Naive thymus-derived CD8-positive, alpha-beta T cell (primary cell): ENCODE data around the gene PPIL4. TPM values are rescaled to one million over a fixed set of nuclear protein-coding genes. Genes with fewer than 3 reads are reported as not detected.
"Not testable (repeated sequence)": the region's sequence is repeated elsewhere in the genome, so short reads cannot be mapped to it uniquely, and the experiment has no call there.

Experiments
- ATAC-seq, 2 donors: fragments of 150-1000 bp; cut with Tn5 transposase in 1 of 2; sonication (Bioruptor Pico), chemical (Tn5 transposase) in 1 of 2; 1 replicate in 1 of 2; 2 replicates in 1 of 2; pipeline ENCODE4 v1.10.0; 2021; ENCODE audit warnings: mild to moderate bottlenecking in 2 of 2, moderate library complexity in 2 of 2
- POLR2A ChIA-PET: fragments of 350-600 bp; sonication (Branson Sonifier 250); formaldehyde crosslinking; loops from one replicate; lab custom pipeline; 2021; ENCODE audit warnings: antibody characterized with exemption; lab: Charles Lee
- DNase-seq, 10 donors: peaks; one replicate each; pipeline versions ENCODE4 v3.0.0 to v3.0.0-alpha.2; 2020 to 2022
- H3K27ac Mint-ChIP-seq, 10 donors: one replicate each; pipeline ENCODE4 v1.8.0; 2020 to 2022; ENCODE audit warnings: mild to moderate bottlenecking in 10 of 10, mixed read lengths in 10 of 10, moderate library complexity in 4 of 10, inconsistent platforms in 1 of 10
- H3K27me3 Mint-ChIP-seq, 5 donors: one replicate each; pipeline ENCODE4 v1.8.0; 2021 to 2022; ENCODE audit warnings: mixed read lengths in 5 of 5
- H3K36me3 Mint-ChIP-seq, 3 donors: one replicate each; pipeline ENCODE4 v1.8.0; 2020 to 2022; ENCODE audit warnings: mixed read lengths in 3 of 3, mild to moderate bottlenecking in 2 of 3, inconsistent platforms in 1 of 3
- H3K4me1 Mint-ChIP-seq, 4 donors: one replicate each; pipeline ENCODE4 v1.8.0; 2021 to 2022; ENCODE audit warnings: mixed read lengths in 4 of 4
- H3K4me3 Mint-ChIP-seq, 10 donors: one replicate each; pipeline ENCODE4 v1.8.0; 2020 to 2022; ENCODE audit warnings: mild to moderate bottlenecking in 10 of 10, mixed read lengths in 10 of 10, moderate library complexity in 6 of 10, inconsistent platforms in 1 of 10
- H3K9me3 Mint-ChIP-seq, 9 donors: one replicate each; pipeline ENCODE4 v1.8.0; 2020 to 2022; ENCODE audit warnings: mixed read lengths in 9 of 9, mild to moderate bottlenecking in 3 of 9, inconsistent platforms in 1 of 9, moderate library complexity in 1 of 9
- polyA plus RNA-seq, 3 donors: library from polyadenylated mRNA; unstranded; fragments of 300-500 nt; fragmentation: Illumina TruSeq; gene quantifications; one replicate each; pipeline ENCODE4 v1.2.3, GENCODE V29; 2021
- total RNA-seq, 8 experiments: library from RNA in 2 of 8; stranded (reverse) in 2 of 8; gene quantifications; one replicate each; pipeline ENCODE4 v1.2.3 and lab custom pipeline; 2021 to 2026

PPIL4 gene
- total and polyA plus RNA-seq, 5 experiments from 2014 or later = 7.1 to 39.5 (median 11.8) TPM

DNA sequence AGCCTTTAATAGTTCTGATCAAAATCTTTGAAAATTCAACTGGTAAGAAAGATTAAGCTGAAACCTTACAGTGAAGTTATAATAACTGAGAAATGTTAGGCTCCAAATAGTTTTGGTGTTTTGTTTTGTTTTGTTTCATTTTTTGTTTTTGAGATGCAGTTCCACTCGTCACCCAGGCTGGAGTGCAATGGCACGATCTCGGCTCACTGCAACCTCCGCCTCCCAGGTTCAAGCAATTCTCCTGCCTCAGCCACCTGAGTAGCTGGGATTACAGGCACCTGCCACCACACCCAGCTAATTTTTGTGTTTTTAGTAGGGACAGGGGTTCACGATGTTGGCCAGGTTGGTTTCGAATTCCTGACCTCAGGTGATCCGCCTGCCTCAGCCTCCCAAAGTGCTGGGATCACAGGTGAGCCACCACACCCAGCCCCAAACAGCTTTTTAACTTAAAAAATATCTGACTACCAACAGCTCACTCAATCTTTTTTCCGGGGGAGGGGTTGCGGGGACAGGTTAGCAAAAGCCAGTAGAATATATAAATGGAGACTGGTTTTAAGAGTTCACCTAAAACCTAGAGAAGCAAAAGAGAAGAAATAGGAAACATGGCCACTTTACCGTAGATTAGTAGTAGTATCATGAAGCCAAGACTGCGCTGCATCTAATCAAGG lies 50.4 kb downstream of the PPIL4 start:
- Mint-ChIP-seq H3K27ac (peak overlapping the region; percentile 83 to 99 (median 94)), H3K4me3 (peak overlapping the region; percentile 19 to 82 (median 68)), H3K4me1 (peaks cover 16 to 76% (median 48%) of the 10 kb centered on the region in 4 donors)
- not testable (repeated sequence) for H3K9me3 Mint-ChIP-seq, H3K36me3 Mint-ChIP-seq, H3K27me3 Mint-ChIP-seq
- peak; percentile 31 to 32 for ATAC-seq
- POLR2A ChIA-PET = interaction anchor here (0.7 to 5.5 kb wide), 8 partner anchors 8 to 368 kb away, joined by 3 to 40 read pairs (median 8); partner anchors contain the start of genes LATS1 and PPIL4
- peak in 1 of 10 donors; percentile 25 for DNase-seq

DNA sequence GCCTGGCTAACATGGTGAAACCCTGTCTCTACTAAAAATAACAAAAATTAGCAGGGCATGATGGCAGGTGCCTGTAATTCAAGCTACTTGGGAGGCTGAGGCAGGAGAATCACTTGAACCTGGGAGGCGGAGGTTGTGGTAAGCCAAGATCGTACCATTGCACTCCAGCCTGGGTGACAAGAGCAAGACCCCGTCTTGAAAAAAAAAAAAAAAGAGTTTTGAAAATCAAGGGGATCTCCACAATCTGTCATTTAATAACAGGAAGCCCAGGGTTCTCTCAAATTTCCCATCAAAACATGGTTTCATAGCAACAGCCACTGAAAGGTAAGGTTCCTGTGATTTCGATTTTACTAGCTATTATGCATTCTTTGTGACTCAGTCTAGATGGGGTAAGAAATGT lies 51.0 kb downstream of the PPIL4 start:
- H3K36me3 Mint-ChIP-seq, H3K9me3 Mint-ChIP-seq, H3K27me3 Mint-ChIP-seq: not testable (repeated sequence)
- DNase-seq = peak in 9 of 10 donors; percentile 28 to 87 (median 62)
- POLR2A ChIA-PET = interaction anchor here (0.7 to 5.5 kb wide), 9 partner anchors 9 to 369 kb away, joined by 3 to 40 read pairs (median 8); partner anchors contain the start of genes LATS1 and PPIL4
- Mint-ChIP-seq H3K4me1 (peaks cover 16 to 77% (median 48%) of the 10 kb centered on the region in 4 donors), H3K27ac (peak overlapping the region; percentile 83 to 99 (median 94)), H3K4me3 (peak overlapping the region; percentile 25 to 82 (median 68))
- ATAC-seq = peak; percentile 89 to 96

DNA sequence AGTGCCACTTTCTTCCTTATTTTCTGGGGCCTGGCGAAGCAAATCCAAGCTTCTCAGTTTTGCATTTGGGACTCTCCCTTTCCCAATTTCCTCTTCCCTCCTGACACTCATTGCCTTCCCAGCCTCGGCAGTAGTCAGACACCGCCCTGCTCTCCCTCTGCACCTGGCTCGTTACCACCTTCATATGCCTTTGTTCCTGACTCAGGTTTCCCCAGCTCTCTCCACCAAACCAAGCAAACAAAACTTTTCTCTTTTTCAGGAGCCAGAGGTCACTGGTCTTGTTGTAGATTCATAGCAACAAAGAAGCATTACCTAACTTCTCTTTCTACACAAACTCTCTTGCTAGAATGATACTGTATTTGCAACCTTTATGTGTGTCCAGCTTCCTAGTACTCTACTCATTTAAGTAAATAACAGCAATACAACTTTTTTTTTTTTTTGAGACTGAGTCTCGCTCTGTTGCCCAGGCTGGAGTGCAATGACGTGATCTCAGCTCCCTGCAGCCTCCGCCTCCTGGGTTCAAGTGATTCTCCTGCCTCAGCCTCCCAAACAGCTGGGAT lies 52.0 kb downstream of the PPIL4 start:
- H3K9me3 Mint-ChIP-seq = no peaks in the 10 kb centered on the region
- ATAC-seq = no peak
- DNase-seq = no peak
- peaks cover 0 to 5% (median 0%) of the 10 kb centered on the region in 3 donors for H3K36me3 Mint-ChIP-seq
- H3K4me3 Mint-ChIP-seq = peak overlapping the region in 3 of 10 donors; percentile 8 to 68 (median 21)
- H3K27ac Mint-ChIP-seq = peak overlapping the region; percentile 69 to 99 (median 94)
- no peaks in the 10 kb centered on the region for H3K27me3 Mint-ChIP-seq
- POLR2A ChIA-PET = interaction anchor here (0.8 to 5.5 kb wide), 4 partner anchors 10 to 22 kb away, joined by 3 to 40 read pairs (median 28); no protein-coding TSS in a partner anchor
- peaks cover 16 to 78% (median 47%) of the 10 kb centered on the region in 4 donors for H3K4me1 Mint-ChIP-seq

DNA sequence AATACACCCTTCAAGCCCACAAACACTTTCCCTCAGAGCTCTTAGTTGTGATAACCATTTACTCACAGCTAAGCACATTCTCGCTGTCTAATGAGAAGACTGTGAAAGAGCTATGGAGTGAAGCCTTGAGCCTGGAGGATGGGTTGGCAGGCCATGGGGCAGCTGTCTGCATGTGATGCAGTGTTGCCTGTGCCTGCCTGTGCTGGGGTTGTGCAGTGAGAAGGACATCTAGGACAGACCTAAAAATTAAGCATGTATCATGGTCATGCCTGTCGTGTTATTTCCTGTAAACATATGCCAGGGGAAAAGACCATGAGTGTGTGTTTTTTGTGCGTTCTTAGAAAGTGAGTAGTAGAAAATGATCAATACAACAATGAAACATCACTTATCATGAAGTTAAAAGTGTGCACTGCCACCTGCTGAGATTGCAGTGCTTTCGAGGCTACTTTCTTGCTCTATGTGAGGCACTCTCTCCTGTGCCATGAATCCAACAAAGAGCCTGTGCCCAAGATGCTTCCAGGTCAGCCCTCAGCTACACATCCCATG lies 53.0 kb downstream of the PPIL4 start:
- Mint-ChIP-seq H3K4me1 (peaks cover 14 to 77% (median 45%) of the 10 kb centered on the region in 4 donors), H3K4me3 (peak overlapping the region in 2 of 10 donors; percentile 24 to 26), H3K9me3 (no peaks in the 10 kb centered on the region), H3K27ac (peak overlapping the region; percentile 57 to 99 (median 94)), H3K36me3 (peaks cover 0 to 4% (median 0%) of the 10 kb centered on the region in 3 donors), H3K27me3 (no peaks in the 10 kb centered on the region)
- POLR2A ChIA-PET = interaction anchor here (0.7 to 5.5 kb wide), 4 partner anchors 11 to 25 kb away, joined by 3 to 40 read pairs (median 28); no protein-coding TSS in a partner anchor
- DNase-seq = no peak
- no peak for ATAC-seq

DNA sequence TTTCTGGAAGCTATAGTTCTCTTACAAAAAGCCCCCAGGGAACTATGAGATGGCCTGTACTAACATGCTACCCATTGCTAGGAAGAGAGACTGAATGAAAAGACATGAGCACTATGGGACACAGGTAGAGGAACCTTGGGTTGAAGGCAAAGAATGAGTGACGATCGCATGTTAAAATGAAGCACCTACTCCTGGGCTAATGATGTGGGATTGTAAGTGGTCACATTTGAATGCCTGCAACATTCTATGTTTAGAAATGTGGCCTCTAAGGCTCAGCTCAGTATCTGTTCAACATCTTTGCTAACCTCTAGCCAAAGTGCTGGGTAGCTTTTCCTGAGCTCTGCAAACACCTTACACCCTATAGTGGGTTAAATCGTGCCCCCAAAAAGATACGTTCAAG lies 55.9 kb downstream of the PPIL4 start:
- no peaks in the 10 kb centered on the region for H3K36me3 Mint-ChIP-seq
- ATAC-seq = no peak
- POLR2A ChIA-PET = interaction anchor here (0.9 to 1.1 kb wide), 2 partner anchors 18 to 76 kb away, joined by 3 read pairs; partner anchors contain the start of gene GINM1
- peak overlapping the region in 6 of 10 donors; percentile 15 to 95 (median 38) for H3K27ac Mint-ChIP-seq
- no peak overlapping the region for H3K4me3 Mint-ChIP-seq
- no peaks in the 10 kb centered on the region for H3K27me3 Mint-ChIP-seq
- H3K4me1 Mint-ChIP-seq = peaks cover 17 to 72% (median 32%) of the 10 kb centered on the region in 4 donors
- H3K9me3 Mint-ChIP-seq = no peaks in the 10 kb centered on the region
- no peak for DNase-seq

DNA sequence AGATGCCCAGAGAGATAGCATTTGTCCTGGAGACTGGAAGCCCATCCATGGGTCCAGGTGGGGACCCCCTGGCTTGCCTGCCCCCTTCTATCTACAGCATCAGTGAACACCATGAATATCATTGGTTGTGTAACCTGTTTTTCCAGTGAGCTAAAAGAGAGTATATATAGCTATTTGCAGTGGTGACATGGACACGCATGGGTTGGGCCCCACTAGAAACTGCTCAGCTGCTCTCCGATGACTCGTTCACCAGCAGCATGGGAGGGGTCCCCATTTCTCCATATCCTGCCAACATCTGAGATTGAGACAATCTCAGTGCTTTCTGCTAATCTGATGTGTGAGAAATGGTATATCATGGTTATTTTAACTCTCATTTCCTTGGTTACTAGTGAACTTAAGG lies 57.0 kb downstream of the PPIL4 start:
- Mint-ChIP-seq H3K27ac (peak overlapping the region in 8 of 10 donors; percentile 14 to 95 (median 78)), H3K27me3 (no peaks in the 10 kb centered on the region), H3K36me3 (no peaks in the 10 kb centered on the region), H3K4me3 (peak overlapping the region in 1 of 10 donors; percentile 49), H3K4me1 (peaks cover 20 to 66% (median 30%) of the 10 kb centered on the region in 4 donors), H3K9me3 (no peaks in the 10 kb centered on the region)
- ATAC-seq = no peak
- DNase-seq = no peak
- POLR2A ChIA-PET = no interaction called here

DNA sequence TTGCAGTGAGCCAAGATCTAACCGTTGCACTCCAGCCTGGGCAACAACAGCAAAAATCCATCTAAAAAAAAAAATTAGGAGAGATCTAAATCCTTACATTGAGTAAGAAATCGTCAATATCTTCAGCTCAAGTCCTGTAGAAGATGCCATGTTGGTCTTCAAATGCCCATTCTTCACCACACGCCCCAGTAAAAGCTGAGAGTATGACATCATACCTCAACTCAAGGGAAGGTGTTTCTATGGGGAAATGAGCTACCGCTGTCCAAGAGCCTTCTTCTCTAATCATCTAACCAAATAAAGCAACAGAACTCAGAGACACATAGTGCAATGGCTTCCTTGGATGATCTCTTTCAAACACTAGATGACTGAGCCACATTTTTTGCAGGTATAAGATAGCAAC lies 58.5 kb downstream of the PPIL4 start:
- peak overlapping the region in 9 of 10 donors; percentile 18 to 95 (median 82) for H3K27ac Mint-ChIP-seq
- no peak for ATAC-seq
- DNase-seq = no peak
- POLR2A ChIA-PET = interaction anchor here (0.9 to 3.2 kb wide), 2 partner anchors 58 to 431 kb away, joined by 3 to 16 read pairs; partner anchors contain the start of gene PPIL4
- H3K4me1 Mint-ChIP-seq = peaks cover 17 to 62% (median 32%) of the 10 kb centered on the region in 4 donors
- no peaks in the 10 kb centered on the region for H3K36me3 Mint-ChIP-seq
- no peaks in the 10 kb centered on the region for H3K9me3 Mint-ChIP-seq
- H3K27me3 Mint-ChIP-seq = no peaks in the 10 kb centered on the region
- H3K4me3 Mint-ChIP-seq = no peak overlapping the region

DNA sequence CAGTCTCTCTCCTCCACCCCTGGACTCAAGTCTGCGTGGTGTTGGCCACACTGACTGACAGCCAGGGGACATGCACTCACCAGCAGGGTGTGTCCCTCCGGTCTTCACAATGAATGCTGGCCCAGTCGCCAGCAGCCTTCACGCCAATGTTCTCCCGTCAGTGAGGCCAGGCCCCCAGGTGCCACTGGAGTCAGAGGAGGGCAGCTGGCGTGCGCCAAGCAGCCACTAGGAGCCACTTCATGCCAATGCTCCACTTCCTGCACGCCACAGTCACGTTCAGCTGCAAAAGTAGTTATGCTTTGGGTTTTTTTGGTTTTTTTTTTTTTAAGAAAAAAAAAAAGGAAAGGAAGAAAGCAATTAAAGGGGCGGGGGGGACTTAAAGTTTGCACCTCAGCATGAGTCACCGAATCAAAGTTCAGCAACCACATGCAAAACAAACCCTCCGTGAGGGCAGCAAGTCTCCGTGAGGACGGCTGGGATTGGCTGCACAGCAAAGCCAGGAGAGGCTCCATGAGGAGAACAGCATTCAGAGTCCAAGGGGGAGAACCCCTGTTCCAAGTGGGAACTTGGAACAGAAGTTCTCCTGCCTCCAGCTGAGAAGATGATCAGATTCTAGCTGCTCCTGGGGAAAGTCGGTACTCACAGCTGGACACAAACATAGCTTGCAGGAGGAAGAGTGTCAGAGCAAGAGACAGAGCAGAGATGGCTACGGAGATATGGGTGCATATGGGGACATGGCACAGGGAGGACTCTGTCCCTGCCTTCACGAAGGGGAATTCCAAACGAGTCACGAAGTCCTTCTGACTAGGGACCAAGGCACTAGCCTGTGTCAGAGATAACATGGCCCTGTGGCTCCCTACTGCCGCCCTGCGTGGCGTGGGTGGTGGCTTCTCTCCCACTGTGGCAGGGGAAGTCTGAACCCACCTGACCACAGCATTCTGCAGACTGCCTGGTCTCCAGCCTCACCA lies 60.8 kb downstream of the PPIL4 start, which contains the start of gene ZC3H12D:
Gene ZC3H12D, minus strand, starts transcription at position 282 of the 968 bp plus-strand sequence. CDS start 10,471 bp downstream, outside the sequence.
- Mint-ChIP-seq H3K4me3 (peak within 1 kb of the TSS; percentile 84 to 99 (median 94)), H3K27me3 (no peaks in the 10 kb centered on the region), H3K9me3 (no peaks in the 10 kb centered on the region), H3K36me3 (peaks cover 0 to 5% (median 0%) of the 10 kb centered on the region in 3 donors), H3K4me1 (peaks cover 28 to 75% (median 53%) of the 10 kb centered on the region in 4 donors), H3K27ac (peak within 1 kb of the TSS; percentile 95 to 99 (median 98))
- ATAC-seq = peak; percentile 76 to 85
- POLR2A ChIA-PET = interaction anchor here (0.6 to 3.2 kb wide), 12 partner anchors 11 to 108 kb away, joined by 3 to 22 read pairs (median 3); partner anchors contain the start of gene PPIL4
- DNase-seq = peak; percentile 59 to 95 (median 80)

DNA sequence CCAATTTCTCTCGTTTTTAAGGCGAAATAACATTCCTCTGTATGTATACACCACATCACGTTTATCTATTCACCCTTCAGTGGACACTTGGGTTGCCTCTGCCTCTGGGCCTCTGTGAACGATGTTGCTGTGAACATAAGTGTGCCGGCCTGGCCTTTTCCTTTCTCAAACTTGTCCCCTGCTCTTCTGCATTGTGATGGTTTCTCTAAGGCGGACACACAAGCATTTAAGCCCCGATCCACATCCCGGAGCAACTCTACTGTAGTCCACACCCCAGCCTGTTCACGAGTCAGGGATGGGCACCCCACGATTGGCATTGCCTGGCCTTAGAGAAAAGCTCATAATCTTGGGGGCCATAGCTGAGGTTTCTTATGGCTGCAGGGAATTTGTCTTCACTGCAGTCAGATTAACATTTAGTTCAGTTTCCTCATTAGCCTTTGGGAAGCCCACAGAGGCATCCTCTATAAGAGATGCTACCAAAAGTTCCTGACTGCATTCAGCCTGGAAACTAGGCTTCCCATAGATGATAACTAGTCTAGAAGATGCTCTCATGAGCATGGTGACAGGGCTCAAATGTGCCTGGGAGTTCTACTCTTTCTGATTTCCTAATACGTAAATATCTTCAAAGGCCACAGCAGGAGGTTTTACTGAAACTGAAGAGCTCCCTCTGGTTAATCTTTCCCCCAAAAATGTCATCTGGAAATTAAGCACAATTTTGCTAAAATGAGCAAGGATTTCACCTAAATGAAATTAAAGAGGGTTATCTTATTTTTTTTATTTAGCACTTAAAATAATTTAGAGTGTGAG lies 61.8 kb downstream of the PPIL4 start:
- no peaks in the 10 kb centered on the region for H3K9me3 Mint-ChIP-seq
- H3K4me3 Mint-ChIP-seq = peak overlapping the region; percentile 84 to 99 (median 94)
- no peaks in the 10 kb centered on the region for H3K27me3 Mint-ChIP-seq
- peaks cover 0 to 7% (median 0%) of the 10 kb centered on the region in 3 donors for H3K36me3 Mint-ChIP-seq
- POLR2A ChIA-PET = interaction anchor here (0.6 to 3.2 kb wide), 8 partner anchors 10 to 62 kb away, joined by 3 to 22 read pairs (median 6); partner anchors contain the start of gene PPIL4
- DNase-seq = peak in 1 of 10 donors; percentile 7
- ATAC-seq = no peak
- peaks cover 31 to 78% (median 58%) of the 10 kb centered on the region in 4 donors for H3K4me1 Mint-ChIP-seq
- peak overlapping the region; percentile 95 to 99 (median 98) for H3K27ac Mint-ChIP-seq

DNA sequence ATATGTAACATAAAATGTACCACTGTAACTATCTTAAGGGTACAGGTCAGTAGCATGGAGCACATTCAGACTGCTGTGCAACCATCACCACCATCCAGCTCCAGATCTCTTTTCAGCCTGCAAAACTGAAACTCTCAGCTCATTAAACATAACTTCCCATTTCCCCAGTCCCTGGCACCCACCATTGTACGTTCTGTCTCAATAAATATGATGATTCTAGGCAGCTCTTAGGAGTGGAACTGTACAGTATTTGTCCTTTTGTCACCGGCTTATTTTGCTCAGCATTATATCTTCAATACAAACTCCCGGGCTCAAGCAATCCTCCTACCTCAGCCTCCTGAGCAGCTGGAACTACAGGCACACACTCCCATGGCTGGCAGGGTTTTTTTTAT lies 62.5 kb downstream of the PPIL4 start:
- peaks cover 36 to 78% (median 63%) of the 10 kb centered on the region in 4 donors for H3K4me1 Mint-ChIP-seq
- H3K27me3 Mint-ChIP-seq = no peaks in the 10 kb centered on the region
- ATAC-seq = no peak
- peak overlapping the region; percentile 84 to 99 (median 94) for H3K4me3 Mint-ChIP-seq
- H3K9me3 Mint-ChIP-seq = no peaks in the 10 kb centered on the region
- H3K36me3 Mint-ChIP-seq = peaks cover 0 to 13% (median 0%) of the 10 kb centered on the region in 3 donors
- DNase-seq = peak in 1 of 10 donors; percentile 14
- POLR2A ChIA-PET = interaction anchor here (0.9 to 3.0 kb wide), 3 partner anchors 10 to 39 kb away, joined by 3 to 22 read pairs (median 13); no protein-coding TSS in a partner anchor
- H3K27ac Mint-ChIP-seq = peak overlapping the region; percentile 95 to 99 (median 98)
